Measurements from ENCODE around the gene KCNK5.

DNA sequence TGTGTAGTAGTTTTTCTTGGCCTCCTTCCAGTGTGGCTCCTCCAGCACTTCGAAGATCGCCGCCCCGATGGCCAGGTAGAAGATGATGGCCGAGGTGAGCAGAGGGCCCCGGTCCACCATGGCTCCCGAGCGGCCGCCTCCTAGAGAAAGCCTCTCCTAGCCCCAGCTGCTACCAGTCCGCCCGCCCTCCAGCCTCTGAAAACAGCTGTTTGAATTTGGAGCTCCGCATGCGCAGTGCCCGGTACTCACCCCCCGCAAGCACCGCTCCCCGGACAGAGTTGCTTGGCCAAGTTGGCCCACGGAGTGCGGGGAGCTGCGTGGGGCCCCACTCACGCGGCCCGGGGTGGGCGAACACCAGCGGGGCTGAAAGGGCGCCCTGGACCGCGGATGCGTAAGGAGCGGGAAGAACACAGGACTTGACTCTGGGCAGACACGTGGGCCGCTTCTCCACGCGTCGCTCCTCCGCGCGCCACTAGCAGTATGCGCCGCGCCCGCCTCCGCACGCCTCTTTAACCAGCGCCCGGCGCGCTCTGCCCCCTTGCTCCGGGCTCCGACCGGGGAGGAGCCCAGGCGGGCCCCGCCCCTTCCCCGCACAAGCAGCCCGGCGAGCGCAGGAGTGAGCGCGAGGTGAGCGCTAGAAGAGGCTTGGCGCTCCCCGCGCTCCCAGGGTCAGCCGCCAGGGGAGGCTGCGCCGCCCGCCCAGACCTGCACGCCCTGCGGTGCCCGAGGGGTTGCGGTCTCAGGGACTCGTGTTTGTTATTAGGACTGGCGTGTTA lies at the start of gene KCNK5:
- TF ChIP-seq POLR2A (IDR thresholded peaks at IDR 0.05) (peak; percentile 11 to 72), EP300 (IDR thresholded peaks at IDR 0.05) (peak in 1 of 2 donors; percentile 89)

Measured in tibial nerve (tissue), 3 donors.